AG04450 (cell line): ENCODE measurements around the gene COL25A1. TPM values are rescaled to one million over a fixed set of nuclear protein-coding genes. Genes with fewer than 3 reads are reported as not detected.

ENCODE experiments used
- CTCF ChIA-PET: fragments of 300-600, 350-600 bp; formaldehyde crosslinking; extraction: SDS; loops from one replicate; lab custom pipeline; 2022; ENCODE audit warnings: antibody characterized with exemption, inconsistent platforms; lab: Charles Lee
- POLR2A ChIA-PET: fragments of 350-600 bp; formaldehyde crosslinking; extraction: SDS; loops from one replicate; lab custom pipeline; 2021; ENCODE audit warnings: antibody characterized with exemption, inconsistent platforms; lab: Yijun Ruan, JAX
- DNase-seq: peaks from one replicate; pipeline ENCODE4 v3.0.0-alpha.2; 2011; ENCODE audit warnings: low read depth, low spot score
- H3K27ac ChIP-seq: one replicate; pipeline ENCODE4 v1.5.1; 2012; ENCODE audit warnings: low read depth, low read length, control low read depth
- H3K27me3 ChIP-seq: one replicate; pipeline ENCODE4 v1.6.0; 2012; ENCODE audit warnings: low read length; ENCODE audit not compliant: control insufficient read depth, insufficient read depth
- H3K4me3 ChIP-seq: 2 replicates; pipeline ENCODE4 v1.5.1; 2011; ENCODE audit warnings: mild to moderate bottlenecking, low read depth, low read length, control low read depth
- H3K9me3 ChIP-seq: 2 replicates; pipeline ENCODE4 v1.5.1; 2012; ENCODE audit warnings: low read length; ENCODE audit not compliant: control insufficient read depth, insufficient read depth
- polyA plus RNA-seq: library from polyadenylated mRNA; depleted of rRNA; stranded (reverse); fragments of >200 nt; gene quantifications from 2 replicates; pipeline ENCODE4 v1.2.3, GENCODE V29; 2011
- TF ChIP-seq, protein P1 (sequence below): IDR thresholded peaks from 2 replicates; pipeline ENCODE4 v1.5.1; 2011; ENCODE audit warnings: low read depth, low read length, control low read depth, inconsistent platforms

The COL25A1 gene
- polyA plus RNA-seq, 1 experiment: not detected

GRCh38 chr4:109010521-109010920, 291.9 kb downstream of the COL25A1 start:
- POLR2A ChIA-PET: no interaction called here
- Histone ChIP-seq H3K27ac (no peak overlapping the region), H3K4me3 (no peak overlapping the region), H3K27me3 (no peaks in the 10 kb centered on the region), H3K9me3 (peaks cover 4% of the 10 kb centered on the region; the same call in 1 of the 2 replicates)
- DNase-seq: no peak
- TF ChIP-seq, protein P1, sequence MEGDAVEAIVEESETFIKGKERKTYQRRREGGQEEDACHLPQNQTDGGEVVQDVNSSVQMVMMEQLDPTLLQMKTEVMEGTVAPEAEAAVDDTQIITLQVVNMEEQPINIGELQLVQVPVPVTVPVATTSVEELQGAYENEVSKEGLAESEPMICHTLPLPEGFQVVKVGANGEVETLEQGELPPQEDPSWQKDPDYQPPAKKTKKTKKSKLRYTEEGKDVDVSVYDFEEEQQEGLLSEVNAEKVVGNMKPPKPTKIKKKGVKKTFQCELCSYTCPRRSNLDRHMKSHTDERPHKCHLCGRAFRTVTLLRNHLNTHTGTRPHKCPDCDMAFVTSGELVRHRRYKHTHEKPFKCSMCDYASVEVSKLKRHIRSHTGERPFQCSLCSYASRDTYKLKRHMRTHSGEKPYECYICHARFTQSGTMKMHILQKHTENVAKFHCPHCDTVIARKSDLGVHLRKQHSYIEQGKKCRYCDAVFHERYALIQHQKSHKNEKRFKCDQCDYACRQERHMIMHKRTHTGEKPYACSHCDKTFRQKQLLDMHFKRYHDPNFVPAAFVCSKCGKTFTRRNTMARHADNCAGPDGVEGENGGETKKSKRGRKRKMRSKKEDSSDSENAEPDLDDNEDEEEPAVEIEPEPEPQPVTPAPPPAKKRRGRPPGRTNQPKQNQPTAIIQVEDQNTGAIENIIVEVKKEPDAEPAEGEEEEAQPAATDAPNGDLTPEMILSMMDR: no peak
- CTCF ChIA-PET: interaction anchor here (1.0 kb wide), 1 partner anchor 305 kb away, joined by 3 read pairs; no protein-coding TSS in a partner anchor

DNA sequence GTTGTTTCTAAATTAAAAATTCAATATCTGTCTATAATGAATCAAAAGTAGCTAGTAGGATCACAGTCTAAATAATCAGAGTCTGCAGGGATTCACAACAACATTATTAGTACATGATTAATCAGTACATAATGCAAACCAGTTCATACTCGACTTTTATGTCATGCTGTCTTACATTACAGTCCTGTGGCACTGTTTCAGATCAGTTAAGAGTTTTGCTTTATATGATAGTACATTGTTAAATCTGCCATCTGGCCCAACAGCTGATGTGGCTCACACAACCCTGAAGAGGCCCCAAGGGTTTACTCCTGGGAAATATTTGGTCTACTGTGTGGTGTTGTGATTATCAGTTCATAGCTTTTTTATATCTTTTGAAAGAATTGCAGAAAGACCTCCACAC, 292.5 kb downstream of the COL25A1 start:
- ChIA-PET CTCF (interaction anchor here (1.0 kb wide), 1 partner anchor 305 kb away, joined by 3 read pairs; no protein-coding TSS in a partner anchor), POLR2A (interaction anchor here (0.7 kb wide), 1 partner anchor 160 kb away, joined by 4 read pairs; no protein-coding TSS in a partner anchor)
- no peak overlapping the region for H3K4me3 ChIP-seq
- peaks cover 4% of the 10 kb centered on the region; the same call in 1 of the 2 replicates for H3K9me3 ChIP-seq
- TF ChIP-seq, protein P1: no peak
- peak; percentile 45 for DNase-seq
- no peaks in the 10 kb centered on the region for H3K27me3 ChIP-seq
- H3K27ac ChIP-seq: no peak overlapping the region

DNA sequence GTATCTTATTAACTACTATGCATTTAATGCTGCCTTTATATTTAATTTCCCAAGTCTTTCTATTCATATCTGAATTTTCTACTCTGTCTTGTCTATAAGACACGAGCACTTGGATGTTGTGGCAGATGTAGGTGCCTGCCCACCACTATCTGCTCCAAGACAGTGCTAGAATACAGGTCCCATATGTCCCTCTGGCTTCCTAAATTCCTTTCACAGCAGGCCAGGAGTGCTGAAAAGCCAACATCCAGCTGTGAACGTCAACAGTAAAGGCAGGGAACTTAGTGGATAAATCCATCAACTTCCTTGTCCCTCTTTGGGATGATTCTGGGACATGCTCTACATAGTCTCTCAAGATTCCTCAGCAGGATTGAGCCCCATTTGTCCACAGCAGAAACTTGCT, 294.5 kb downstream of the COL25A1 start:
- no peak overlapping the region for H3K27ac ChIP-seq
- POLR2A ChIA-PET: no interaction called here
- H3K4me3 ChIP-seq: no peak overlapping the region
- H3K9me3 ChIP-seq: peaks cover 4% of the 10 kb centered on the region; the same call in 1 of the 2 replicates
- no peaks in the 10 kb centered on the region for H3K27me3 ChIP-seq
- CTCF ChIA-PET: no interaction called here
- no peak for DNase-seq
- TF ChIP-seq, protein P1: no peak

DNA sequence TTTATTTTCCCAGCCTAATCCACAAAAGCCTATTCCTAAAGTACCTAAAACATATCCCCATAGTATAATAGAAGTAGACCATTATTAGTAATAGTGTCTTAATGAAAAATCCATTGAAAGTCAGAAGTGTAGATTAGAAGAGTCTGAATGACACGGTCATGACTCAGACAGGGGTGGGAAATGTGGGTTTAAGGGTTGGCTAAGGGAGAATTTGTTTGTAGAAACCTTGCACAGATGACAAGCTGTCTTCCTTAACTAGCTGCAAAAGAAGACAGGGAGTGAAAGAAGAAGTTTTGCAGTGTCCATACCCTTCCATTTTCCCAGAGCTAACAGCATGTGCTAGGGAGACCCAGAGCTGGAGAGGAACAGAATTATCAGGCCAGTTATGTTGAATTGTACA, 296.9 kb downstream of the COL25A1 start:
- ChIA-PET CTCF (interaction anchor here (0.6 to 1.0 kb wide), 2 partner anchors 171 to 811 kb away, joined by 3 to 6 read pairs; no protein-coding TSS in a partner anchor), POLR2A (no interaction called here)
- no peak for DNase-seq
- H3K27me3 ChIP-seq: no peaks in the 10 kb centered on the region
- H3K4me3 ChIP-seq: no peak overlapping the region
- H3K27ac ChIP-seq: no peak overlapping the region
- H3K9me3 ChIP-seq: no peaks in the 10 kb centered on the region
- TF ChIP-seq, protein P1: no peak

DNA sequence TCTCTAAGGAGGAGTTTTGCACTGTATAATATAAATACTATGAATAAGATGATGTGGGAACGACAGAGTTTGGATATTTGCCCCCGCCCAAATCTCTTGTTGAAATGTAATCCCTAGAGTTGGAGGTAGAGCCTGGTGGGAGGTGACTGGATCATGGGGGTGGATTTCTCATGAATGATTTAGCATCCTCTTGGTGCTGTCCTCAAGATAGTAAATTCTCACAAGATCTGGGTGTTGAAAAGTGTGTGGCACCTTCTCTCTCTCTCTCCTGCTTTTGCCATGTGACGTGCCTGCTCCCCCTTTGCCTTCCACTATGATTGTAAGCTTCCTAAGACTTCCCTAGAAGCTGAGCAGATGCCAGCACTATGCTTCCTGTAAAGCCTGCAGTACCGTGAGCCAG, 298.0 kb downstream of the COL25A1 start:
- no peak overlapping the region for H3K4me3 ChIP-seq
- POLR2A ChIA-PET: no interaction called here
- no peaks in the 10 kb centered on the region for H3K9me3 ChIP-seq
- CTCF ChIA-PET: no interaction called here
- H3K27ac ChIP-seq: no peak overlapping the region
- no peaks in the 10 kb centered on the region for H3K27me3 ChIP-seq
- TF ChIP-seq, protein P1: no peak
- no peak for DNase-seq
